ENCODE results near the gene DPF3.

Gene DPF3

GRCh38 chr14:72893636-72894322 is at the start of gene DPF3:
Gene DPF3, minus strand, starts transcription at chr14:72894101. Its CDS starts 13 bp downstream, at chr14:72894088.
- Histone ChIP-seq H3K9me3 (ENCODE audit: control insufficient read depth, insufficient read depth, low read depth, low read length) (no peaks in the 10 kb centered on the region), H3K4me1 (ENCODE audit: control insufficient read depth, insufficient read depth, low read length) (peaks cover 25% of the 10 kb centered on the region), H3K36me3 (ENCODE audit: control insufficient read depth, insufficient read depth, low read length) (no peaks in the 10 kb centered on the region), H3K27me3 (ENCODE audit: control insufficient read depth, insufficient read depth, low read length) (peaks cover 85% of the 10 kb centered on the region), H3K9ac (ENCODE audit: low read length) (peak within 1 kb of the TSS; percentile 35), H3K27ac (ENCODE audit: low read depth, low read length) (no peak within 1 kb of the TSS), H3K4me3 (ENCODE audit: low read depth, low read length) (peak within 1 kb of the TSS; percentile 78)

GRCh38 chr14:72942934-72943333 is 49.0 kb upstream of the DPF3 start:
- Histone ChIP-seq H3K27me3 (ENCODE audit: control insufficient read depth, insufficient read depth, low read length) (no peaks in the 10 kb centered on the region), H3K9me3 (ENCODE audit: control insufficient read depth, insufficient read depth, low read depth, low read length) (no peaks in the 10 kb centered on the region), H3K36me3 (ENCODE audit: control insufficient read depth, insufficient read depth, low read length) (peaks cover 73% of the 10 kb centered on the region), H3K4me1 (ENCODE audit: control insufficient read depth, insufficient read depth, low read length) (no peaks in the 10 kb centered on the region), H3K4me3 (ENCODE audit: low read depth, low read length) (no peak overlapping the region), H3K9ac (ENCODE audit: low read length) (no peak overlapping the region), H3K27ac (ENCODE audit: low read depth, low read length) (no peak overlapping the region)

GRCh38 chr14:72941286-72941985 is 47.5 kb upstream of the DPF3 start:
- Histone ChIP-seq H3K4me1 (ENCODE audit: control insufficient read depth, insufficient read depth, low read length) (no peaks in the 10 kb centered on the region; the same call in 1 of the 2 replicates), H3K27ac (ENCODE audit: low read depth, low read length) (no peak overlapping the region), H3K9me3 (ENCODE audit: control insufficient read depth, insufficient read depth, low read depth, low read length) (no peaks in the 10 kb centered on the region)

GRCh38 chr14:72939630-72940029 is 45.7 kb upstream of the DPF3 start:
- H3K27me3 ChIP-seq (ENCODE audit: control insufficient read depth, insufficient read depth, low read length), result no peaks in the 10 kb centered on the region
- no peak overlapping the region for H3K4me3 ChIP-seq (ENCODE audit: low read depth, low read length)
- no peak overlapping the region for H3K9ac ChIP-seq (ENCODE audit: low read length)
- peaks cover under 1% of the 10 kb centered on the region; the same call in 1 of the 2 replicates for H3K4me1 ChIP-seq (ENCODE audit: control insufficient read depth, insufficient read depth, low read length)
- peaks cover 54% of the 10 kb centered on the region for H3K36me3 ChIP-seq (ENCODE audit: control insufficient read depth, insufficient read depth, low read length)
- H3K27ac ChIP-seq (ENCODE audit: low read depth, low read length), result no peak overlapping the region
- H3K9me3 ChIP-seq (ENCODE audit: control insufficient read depth, insufficient read depth, low read depth, low read length), result no peaks in the 10 kb centered on the region

More at GRCh38 chr14:72941286-72941985, 47.5 kb upstream of the DPF3 start:
- H3K4me3 ChIP-seq (ENCODE audit: low read depth, low read length), result no peak overlapping the region
- H3K9ac ChIP-seq (ENCODE audit: low read length), result no peak overlapping the region
- no peaks in the 10 kb centered on the region for H3K27me3 ChIP-seq (ENCODE audit: control insufficient read depth, insufficient read depth, low read length)
- H3K36me3 ChIP-seq (ENCODE audit: control insufficient read depth, insufficient read depth, low read length), result peaks cover 62% of the 10 kb centered on the region

GRCh38 chr14:72932893-72933292 is 39.0 kb upstream of the DPF3 start:
- Histone ChIP-seq H3K27ac (ENCODE audit: low read depth, low read length) (no peak overlapping the region; the same call in 1 of the 2 replicates), H3K4me1 (ENCODE audit: control insufficient read depth, insufficient read depth, low read length) (peaks cover 18% of the 10 kb centered on the region), H3K9me3 (ENCODE audit: control insufficient read depth, insufficient read depth, low read depth, low read length) (no peaks in the 10 kb centered on the region), H3K36me3 (ENCODE audit: control insufficient read depth, insufficient read depth, low read length) (peaks cover 2% of the 10 kb centered on the region), H3K27me3 (ENCODE audit: control insufficient read depth, insufficient read depth, low read length) (no peaks in the 10 kb centered on the region), H3K9ac (ENCODE audit: low read length) (no peak overlapping the region), H3K4me3 (ENCODE audit: low read depth, low read length) (no peak overlapping the region)

GRCh38 chr14:72929316-72930080 is 35.6 kb upstream of the DPF3 start:
- Histone ChIP-seq H3K9me3 (ENCODE audit: control insufficient read depth, insufficient read depth, low read depth, low read length) (no peaks in the 10 kb centered on the region), H3K4me1 (ENCODE audit: control insufficient read depth, insufficient read depth, low read length) (peaks cover 24% of the 10 kb centered on the region), H3K27me3 (ENCODE audit: control insufficient read depth, insufficient read depth, low read length) (peaks cover 8% of the 10 kb centered on the region), H3K4me3 (ENCODE audit: low read depth, low read length) (no peak overlapping the region; the same call in 1 of the 2 replicates), H3K36me3 (ENCODE audit: control insufficient read depth, insufficient read depth, low read length) (no peaks in the 10 kb centered on the region), H3K9ac (ENCODE audit: low read length) (peak overlapping the region; percentile 42), H3K27ac (ENCODE audit: low read depth, low read length) (0 out of 2 replicates have a peak overlapping the region, but pooled peaks have one; percentile 8)

GRCh38 chr14:72928872-72929271 is 35.0 kb upstream of the DPF3 start:
- Histone ChIP-seq H3K9me3 (ENCODE audit: control insufficient read depth, insufficient read depth, low read depth, low read length) (no peaks in the 10 kb centered on the region), H3K27ac (ENCODE audit: low read depth, low read length) (0 out of 2 replicates have a peak overlapping the region, but pooled peaks have one; percentile 8)

GRCh38 chr14:72926292-72927028 is 32.6 kb upstream of the DPF3 start, which contains the start of gene DCAF4:
Gene DCAF4, plus strand, starts transcription at chr14:72926464. Its CDS starts 11,515 bp downstream, at chr14:72937979.
- Histone ChIP-seq H3K27me3 (ENCODE audit: control insufficient read depth, insufficient read depth, low read length) (peaks cover 8% of the 10 kb centered on the region), H3K4me3 (ENCODE audit: low read depth, low read length) (peak within 1 kb of the TSS; percentile 69), H3K27ac (ENCODE audit: low read depth, low read length) (peak within 1 kb of the TSS; percentile 22; the same call in 1 of the 2 replicates), H3K36me3 (ENCODE audit: control insufficient read depth, insufficient read depth, low read length) (no peaks in the 10 kb centered on the region), H3K9ac (ENCODE audit: low read length) (peak within 1 kb of the TSS; percentile 73), H3K9me3 (ENCODE audit: control insufficient read depth, insufficient read depth, low read depth, low read length) (no peaks in the 10 kb centered on the region), H3K4me1 (ENCODE audit: control insufficient read depth, insufficient read depth, low read length) (peaks cover 8% of the 10 kb centered on the region)

More at GRCh38 chr14:72928872-72929271, 35.0 kb upstream of the DPF3 start:
- Histone ChIP-seq H3K36me3 (ENCODE audit: control insufficient read depth, insufficient read depth, low read length) (no peaks in the 10 kb centered on the region), H3K9ac (ENCODE audit: low read length) (peak overlapping the region; percentile 42), H3K4me1 (ENCODE audit: control insufficient read depth, insufficient read depth, low read length) (peaks cover 22% of the 10 kb centered on the region), H3K4me3 (ENCODE audit: low read depth, low read length) (no peak overlapping the region; the same call in 1 of the 2 replicates), H3K27me3 (ENCODE audit: control insufficient read depth, insufficient read depth, low read length) (peaks cover 8% of the 10 kb centered on the region)

GRCh38 chr14:72925815-72926291 is 32.0 kb upstream of the DPF3 start:
- Histone ChIP-seq H3K9me3 (ENCODE audit: control insufficient read depth, insufficient read depth, low read depth, low read length) (no peaks in the 10 kb centered on the region), H3K27ac (ENCODE audit: low read depth, low read length) (no peak overlapping the region), H3K4me1 (ENCODE audit: control insufficient read depth, insufficient read depth, low read length) (peaks cover 8% of the 10 kb centered on the region), H3K27me3 (ENCODE audit: control insufficient read depth, insufficient read depth, low read length) (peaks cover 8% of the 10 kb centered on the region), H3K36me3 (ENCODE audit: control insufficient read depth, insufficient read depth, low read length) (no peaks in the 10 kb centered on the region), H3K9ac (ENCODE audit: low read length) (peak overlapping the region; percentile 61), H3K4me3 (ENCODE audit: low read depth, low read length) (peak overlapping the region; percentile 67)

- Histone ChIP-seq H3K36me3 (ENCODE audit: control insufficient read depth, insufficient read depth, low read length) (no peaks in the 10 kb centered on the region), H3K4me3 (ENCODE audit: low read depth, low read length) (peak overlapping the region; percentile 67), H3K27me3 (ENCODE audit: control insufficient read depth, insufficient read depth, low read length) (peaks cover 8% of the 10 kb centered on the region), H3K27ac (ENCODE audit: low read depth, low read length) (no peak overlapping the region), H3K9ac (ENCODE audit: low read length) (no peak overlapping the region), H3K9me3 (ENCODE audit: control insufficient read depth, insufficient read depth, low read depth, low read length) (no peaks in the 10 kb centered on the region), H3K4me1 (ENCODE audit: control insufficient read depth, insufficient read depth, low read length) (peaks cover 8% of the 10 kb centered on the region)
Observed at GRCh38 chr14:72925171-72925759, 31.4 kb upstream of the DPF3 start.
